Measurements from ENCODE around the gene VTI1A. TPM values are rescaled to one million over a fixed set of nuclear protein-coding genes. Genes with fewer than 3 reads are reported as not detected.

The VTI1A gene
- total and polyA plus RNA-seq, 2 of the 4 experiments (the other 2 are of a cell fraction) = 9.7 to 24.9 TPM

- Histone ChIP-seq H4K8ac (ENCODE audit: low read depth in 2 of 2, low read length in 2 of 2) (no peak overlapping the region), H3K4ac (ENCODE audit: low read depth, low read length) (no peak overlapping the region), H3K79me1 (ENCODE audit: low read depth in 1 of 2, low read length in 2 of 2) (no peaks in the 10 kb centered on the region), H3K18ac (ENCODE audit: low read depth, low read length) (no peak overlapping the region), H4K5ac (ENCODE audit: low read depth, low read length) (no peak overlapping the region), H4K20me1 (ENCODE audit: insufficient read depth, low read length) (no peaks in the 10 kb centered on the region; the same call in 1 of the 2 replicates), H2BK120ac (ENCODE audit: low read depth, low read length) (no peak overlapping the region), H2BK20ac (ENCODE audit: low read depth, low read length) (no peak overlapping the region), H2BK5ac (ENCODE audit: low read depth, low read length, poor library complexity, severe bottlenecking) (no peak overlapping the region), H3K36me3 (ENCODE audit: control insufficient read depth, insufficient read depth, low read length) (peaks cover 16% of the 10 kb centered on the region), H2AFZ (replicated peaks; ENCODE audit: low read length, poor library complexity) (no peak overlapping the region), H3K23ac (ENCODE audit: low read depth, low read length) (no peak overlapping the region), H4K91ac (ENCODE audit: insufficient read depth, low read depth, low read length) (no peak overlapping the region), H3K56ac (ENCODE audit: extremely low read depth, insufficient read depth, low read length) (no peak overlapping the region), H3K27ac (ENCODE audit: insufficient read depth, low read length) (no peak overlapping the region), H3K9me1 (ENCODE audit: insufficient read depth, low read length) (no peaks in the 10 kb centered on the region; the same call in 1 of the 2 replicates), H3K4me3 (ENCODE audit: insufficient read depth, low read depth, low read length) (no peak overlapping the region), H2AK9ac (replicated peaks; ENCODE audit: low read depth, low read length, poor library complexity) (no peak overlapping the region), H2AK5ac (ENCODE audit: low read depth, low read length) (no peak overlapping the region), H3K9ac (ENCODE audit: low read depth, low read length) (no peak overlapping the region), H2BK15ac (ENCODE audit: low read depth, low read length) (no peak overlapping the region), H3K4me1 (ENCODE audit: control insufficient read depth, insufficient read depth, low read length) (no peaks in the 10 kb centered on the region), H3K4me2 (ENCODE audit: low read depth, low read length) (no peak overlapping the region), H3K9me3 (ENCODE audit: control insufficient read depth, insufficient read depth, low read length) (no peaks in the 10 kb centered on the region), H3K27me3 (ENCODE audit: control insufficient read depth, insufficient read depth, low read length) (no peaks in the 10 kb centered on the region), H3K14ac (replicated peaks; ENCODE audit: low read depth, low read length) (no peak overlapping the region)
- dilution Hi-C loops (cut with HindIII; ENCODE audit: low sequenced_read_pairs, unreplicated experiment) (no loop called here), intact Hi-C loops (cut with micrococcal nuclease) (no loop called here), in situ Hi-C loops (cut with MboI; ENCODE audit: low sequenced_read_pairs) (no loop called here)
- TF ChIP-seq MXI1 (IDR thresholded peaks at IDR 0.05; ENCODE audit: borderline replicate concordance, low read depth, low read length) (no peak), BHLHE40 (IDR thresholded peaks at IDR 0.05; ENCODE audit: low read depth, low read length) (no peak), RFX5 (IDR thresholded peaks at IDR 0.05; ENCODE audit: low read depth, low read length) (no peak), CEBPB (IDR thresholded peaks at IDR 0.05; ENCODE audit: low read depth, low read length) (no peak)
- BruUV-seq (replicated peaks) = no TSS peak
- ChIA-PET CTCF (no interaction called here), POLR2A (ENCODE audit: unreplicated experiment) (no interaction called here)
- DNase-seq = no peak
- WGBS, 2 experiments (ENCODE audit: extremely low coverage in 2 of 2, insufficient read length in 1 of 2) = no CpG with 5 or more reads among the region's 15 CpGs
- no peak for ATAC-seq (ENCODE audit: low read depth)
Measured at GRCh38 chr10:112429654-112430230, 17.3 kb upstream of the VTI1A start.

All from IMR-90 (cell line).